ENCODE data around the gene PTPRU.

PTPRU gene

GRCh38 chr1:29249951-29250581 is 13.7 kb downstream of the PTPRU start:
- Histone ChIP-seq H3K4me3 (ENCODE audit: low read depth, low read length) (no peak overlapping the region), H3K9me3 (ENCODE audit: control insufficient read depth, insufficient read depth, low read depth, low read length) (no peaks in the 10 kb centered on the region), H3K27ac (ENCODE audit: extremely low read depth, low read depth, low read length) (no peak overlapping the region), H3K4me1 (ENCODE audit: control insufficient read depth, insufficient read depth, low read length) (no peaks in the 10 kb centered on the region), H3K36me3 (ENCODE audit: control insufficient read depth in 2 of 2, insufficient read depth in 1 of 2, low read length in 2 of 2) (peaks cover 0 to under 1% of the 10 kb centered on the region in 2 experiments; a peak in 1 of 3 replicates)
- ChIA-PET POLR2A (no interaction called here), CTCF (no interaction called here)
- TF ChIP-seq ZBTB48 (tag by site-specific recombination; IDR thresholded peaks at IDR 0.05) (no peak), ZNF830 (tag by site-specific recombination; IDR thresholded peaks at IDR 0.05; ENCODE audit: low read depth) (no peak), ZBTB6 (tag by site-specific recombination; IDR thresholded peaks at IDR 0.05) (no peak), ZNF133 (tag by site-specific recombination; IDR thresholded peaks at IDR 0.05) (no peak), ZFP41 (tag by site-specific recombination; IDR thresholded peaks at IDR 0.05; ENCODE audit: borderline replicate concordance) (no peak), WT1 (tag by site-specific recombination; IDR thresholded peaks at IDR 0.05) (no peak), SCRT2 (tag by site-specific recombination; IDR thresholded peaks at IDR 0.05) (no peak), ZFP3 (tag by site-specific recombination; IDR thresholded peaks at IDR 0.05; ENCODE audit: low read depth) (no peak), GLI2 (tag by site-specific recombination; IDR thresholded peaks at IDR 0.05; ENCODE audit: borderline replicate concordance, low read depth) (no peak), ZNF140 (tag by site-specific recombination; IDR thresholded peaks at IDR 0.05) (no peak), KLF8 (tag by site-specific recombination; IDR thresholded peaks at IDR 0.05) (no peak), ZBTB21 (tag by site-specific recombination; IDR thresholded peaks at IDR 0.05) (no peak), ZNF610 (tag by site-specific recombination; IDR thresholded peaks at IDR 0.05; ENCODE audit: borderline replicate concordance) (no peak)

GRCh38 chr1:29251164-29252124 is 15.1 kb downstream of the PTPRU start:
- CTCF ChIA-PET = interaction anchor here (0.7 kb wide), 1 partner anchor 167 kb away, joined by 3 read pairs; no protein-coding TSS in a partner anchor
- peaks cover 0 to 7% of the 10 kb centered on the region in 2 experiments; a peak in 1 of 3 replicates for H3K36me3 ChIP-seq (ENCODE audit: control insufficient read depth in 2 of 2, insufficient read depth in 1 of 2, low read length in 2 of 2)
- POLR2A ChIA-PET = interaction anchor here (1.3 kb wide), 1 partner anchor 11 kb away, joined by 4 read pairs; no protein-coding TSS in a partner anchor
- H3K4me3 ChIP-seq (ENCODE audit: low read depth, low read length) = no peak overlapping the region
- H3K4me1 ChIP-seq (ENCODE audit: control insufficient read depth, insufficient read depth, low read length) = peaks cover 2% of the 10 kb centered on the region
- H3K9me3 ChIP-seq (ENCODE audit: control insufficient read depth, insufficient read depth, low read depth, low read length) = no peaks in the 10 kb centered on the region
- H3K27ac ChIP-seq (ENCODE audit: extremely low read depth, low read depth, low read length) = no peak overlapping the region
- peak; percentile 61; the same call in 1 of the 2 replicates for TF ChIP-seq BCL11B (tag by site-specific recombination; IDR thresholded peaks at IDR 0.05; ENCODE audit: low read depth)
- no peak for TF ChIP-seq ZBTB11 (tag by site-specific recombination; conservative IDR thresholded peaks at IDR 0.05; ENCODE audit: low read depth)
- TF ChIP-seq ZNF132 (tag by site-specific recombination; IDR thresholded peaks at IDR 0.05; ENCODE audit: borderline replicate concordance) = no peak
- TF ChIP-seq BCL11A (tag by site-specific recombination; IDR thresholded peaks at IDR 0.05; ENCODE audit: low read depth) = peak; percentile 76
- TF ChIP-seq ZNF174 (tag by site-specific recombination; IDR thresholded peaks at IDR 0.05) = no peak
- no peak for TF ChIP-seq ZNF596 (tag by site-specific recombination; IDR thresholded peaks at IDR 0.05)
- no peak for TF ChIP-seq ZNF549 (tag by site-specific recombination; IDR thresholded peaks at IDR 0.05)
- TF ChIP-seq REST (tag by site-specific recombination; IDR thresholded peaks at IDR 0.05) = no peak
- TF ChIP-seq ZBTB44 (tag by site-specific recombination; IDR thresholded peaks at IDR 0.05) = no peak
